IMR-90 (cell line): Measurements from ENCODE around the gene MAFB.

Source experiments
- BHLHE40 ChIP-seq: fragments of 150-350 bp; IDR thresholded peaks from 2 replicates; pipeline ENCODE4 v1.6.1; 2016; ENCODE audit warnings: mild to moderate bottlenecking, low read depth, low read length
- CEBPB ChIP-seq: IDR thresholded peaks from 2 replicates; pipeline ENCODE4 v1.6.1; 2012; ENCODE audit warnings: low read depth, low read length, improper control_type of control experiment
- CHD1 ChIP-seq: IDR thresholded peaks from 2 replicates; pipeline ENCODE4 v1.6.1; 2012; ENCODE audit warnings: low read depth, low read length, improper control_type of control experiment
- CTCF ChIP-seq: conservative IDR thresholded peaks from 2 replicates; pipeline ENCODE4 v1.5.1; 2012; ENCODE audit warnings: mild to moderate bottlenecking, low read depth, low read length, improper control_type of control experiment
- ELK1 ChIP-seq: fragments of 150-350 bp; IDR thresholded peaks from 2 replicates; pipeline ENCODE4 v1.6.1; 2016; ENCODE audit warnings: low read depth, mild to moderate bottlenecking, low read length, moderate library complexity, borderline replicate concordance
- FOS ChIP-seq: fragments of 150-350 bp; IDR thresholded peaks from 2 replicates; pipeline ENCODE4 v1.6.1; 2016; ENCODE audit warnings: low read depth, low read length
- MAFK ChIP-seq: IDR thresholded peaks from 2 replicates; pipeline ENCODE4 v1.6.1; 2012; ENCODE audit warnings: low read depth, low read length, improper control_type of control experiment
- MXI1 ChIP-seq: IDR thresholded peaks from 2 replicates; pipeline ENCODE4 v1.6.1; 2012; ENCODE audit warnings: low read depth, mild to moderate bottlenecking, low read length, moderate library complexity, borderline replicate concordance
- POLR2A ChIP-seq: IDR thresholded peaks from 2 replicates; pipeline ENCODE4 v1.6.1; 2012; ENCODE audit warnings: mild to moderate bottlenecking, low read depth, low read length
- RAD21 ChIP-seq: IDR thresholded peaks from 2 replicates; pipeline ENCODE4 v1.6.1; 2012; ENCODE audit warnings: low read length, improper control_type of control experiment
- RCOR1 ChIP-seq: IDR thresholded peaks from 2 replicates; pipeline ENCODE4 v1.6.1; 2012; ENCODE audit warnings: mild to moderate bottlenecking, low read length, improper control_type of control experiment; ENCODE audit not compliant: insufficient replicate concordance
- RFX5 ChIP-seq: IDR thresholded peaks from 2 replicates; pipeline ENCODE4 v1.8.0; 2012; ENCODE audit warnings: low read depth, mild to moderate bottlenecking, low read length, moderate library complexity
- SMC3 ChIP-seq: fragments of 150-350 bp; IDR thresholded peaks from 2 replicates; pipeline ENCODE4 v1.6.1; 2016; ENCODE audit warnings: low read depth, mild to moderate bottlenecking, antibody characterized with exemption, low read length, moderate library complexity
- USF2 ChIP-seq: fragments of 150-350 bp; IDR thresholded peaks from 2 replicates; pipeline ENCODE4 v1.6.1; 2017; ENCODE audit warnings: mild to moderate bottlenecking, antibody characterized with exemption, low read length, low read depth

GRCh38 chr20:40679184-40679583 lies 9.9 kb downstream of the MAFB start:
- TF ChIP-seq CTCF (no peak), RAD21 (no peak), POLR2A (no peak), RCOR1 (no peak), ELK1 (no peak), CEBPB (no peak), BHLHE40 (no peak), SMC3 (no peak), USF2 (no peak), MAFK (no peak), FOS (no peak), MXI1 (no peak), RFX5 (no peak), CHD1 (no peak)
